PC-3 (cell line): ENCODE results near the gene CYP4F11. TPM values are rescaled to one million over a fixed set of nuclear protein-coding genes. Genes with fewer than 3 reads are reported as not detected.

Experiments used
- ATAC-seq: fragments of 200-7000 bp; cut with Tn5 transposase; 2 replicates; pipeline ENCODE4 v1.9.1; 2020; ENCODE audit warnings: mild to moderate bottlenecking, moderate library complexity
- BruUV-seq: library from RNA; stranded (reverse); fragments of 400-500 nt; replicated peaks from 2 replicates; lab custom pipeline; 2021; lab: Mats Ljungman, UMichigan
- CTCF ChIA-PET: fragments of 300-600 bp; sonication (Branson Sonifier 250); formaldehyde crosslinking; loops from one replicate; lab custom pipeline; 2022; ENCODE audit warnings: antibody characterized with exemption; lab: Charles Lee
- POLR2A ChIA-PET: fragments of 300-600 bp; sonication (Branson Sonifier 250); formaldehyde crosslinking; loops from one replicate; lab custom pipeline; 2022; ENCODE audit warnings: antibody characterized with exemption; ENCODE audit not compliant: unreplicated experiment; lab: Charles Lee
- DNase-seq: peaks from one replicate; pipeline ENCODE4 v3.0.0-alpha.2; 2015
- H2AFZ ChIP-seq: fragments of 300-600 bp; sonication (generic); 2 replicates; pipeline ENCODE4 v1.6.0; 2016; ENCODE audit warnings: antibody characterized with exemption, low read length
- H3F3A ChIP-seq: fragments of 300-600 bp; sonication (generic); one replicate; pipeline ENCODE4 v1.6.0; 2017; ENCODE audit warnings: antibody characterized with exemption, low read length, control low read depth, mild to moderate bottlenecking; ENCODE audit not compliant: unreplicated experiment
- H3K27ac ChIP-seq: fragments of 300-600 bp; sonication (generic); 2 replicates; pipeline ENCODE4 v1.5.1; 2016; ENCODE audit warnings: mild to moderate bottlenecking, low read length
- H3K27me3 ChIP-seq: fragments of 300-600 bp; sonication (generic); 2 replicates; pipeline ENCODE4 v1.6.1; 2016; ENCODE audit warnings: low read length, mixed read lengths
- H3K36me3 ChIP-seq: fragments of 300-600 bp; sonication (generic); 2 replicates; pipeline ENCODE4 v1.6.1; 2016; ENCODE audit warnings: low read depth, mixed run types, low read length, mixed read lengths
- H3K4me1 ChIP-seq: fragments of 300-600 bp; sonication (generic); 2 replicates; pipeline ENCODE4 v1.5.1; 2016; ENCODE audit warnings: low read length; ENCODE audit not compliant: insufficient read depth
- H3K4me2 ChIP-seq: fragments of 300-600 bp; sonication (generic); 2 replicates; pipeline ENCODE4 v1.6.0; 2016; ENCODE audit warnings: low read length
- H3K4me3 ChIP-seq: fragments of 300-600 bp; sonication (generic); 2 replicates; pipeline ENCODE4 v1.5.1; 2016; ENCODE audit warnings: mild to moderate bottlenecking, low read length, mixed read lengths
- H3K79me2 ChIP-seq: fragments of 300-600 bp; sonication (generic); 2 replicates; pipeline ENCODE4 v1.6.1; 2017; ENCODE audit warnings: low read length, mixed read lengths
- H3K9ac ChIP-seq: fragments of 300-600 bp; sonication (generic); 2 replicates; pipeline ENCODE4 v1.6.0; 2016; ENCODE audit warnings: mild to moderate bottlenecking, low read length
- H3K9me2 ChIP-seq: fragments of 300-600 bp; sonication (generic); replicated peaks from 2 replicates; pipeline ENCODE4 v1.6.1; 2016; ENCODE audit warnings: mixed run types, low read length, mixed read lengths
- H3K9me3 ChIP-seq: fragments of 300-600 bp; sonication (generic); 2 replicates; pipeline ENCODE4 v1.6.1; 2016; ENCODE audit warnings: low read length, mixed read lengths
- H4K20me1 ChIP-seq: fragments of 300-600 bp; sonication (generic); 2 replicates; pipeline ENCODE4 v1.6.1; 2016; ENCODE audit warnings: low read length, mixed read lengths
- CTCF ChIP-seq: fragments of 300-600 bp; sonication (generic); conservative IDR thresholded peaks from 2 replicates; pipeline ENCODE4 v1.5.1; 2017; ENCODE audit warnings: antibody characterized with exemption, low read depth, mild to moderate bottlenecking, low read length
- EZH2 ChIP-seq: fragments of 300-600 bp; sonication (generic); IDR thresholded peaks from one replicate; pipeline ENCODE4 v1.6.1; 2017; ENCODE audit warnings: antibody characterized with exemption, mild to moderate bottlenecking, low read length; ENCODE audit not compliant: unreplicated experiment
- EZH2phosphoT487 ChIP-seq: fragments of 300-600 bp; sonication (generic); IDR thresholded peaks from 2 replicates; pipeline ENCODE4 v1.6.1; 2018; ENCODE audit warnings: mild to moderate bottlenecking, antibody characterized with exemption, low read length, borderline replicate concordance
- intact Hi-C: fragments of 100-400 bp; cut with micrococcal nuclease; formaldehyde crosslinking; loops from 2 replicates; pipeline ENCODE4 v1.9.0; 2023
- total RNA-seq: library from RNA; depleted of rRNA; stranded (reverse); fragments of >200 nt; gene quantifications from 2 replicates; pipeline ENCODE4 v1.2.3, GENCODE V29; 2014

Gene CYP4F11
- total RNA-seq, 1 experiment from 2014 or later, result 0.11 TPM

- POLR2A ChIA-PET, result no interaction called here
- TF ChIP-seq CTCF (no peak), EZH2phosphoT487 (no peak), EZH2 (no peak)
- H3K27ac ChIP-seq, result no peak overlapping the region
- H3K9ac ChIP-seq, result no peak overlapping the region
- BruUV-seq, result no TSS peak
- no peak for DNase-seq
- H3K4me3 ChIP-seq, result no peak overlapping the region
- H3K4me2 ChIP-seq, result no peak overlapping the region
- no peaks in the 10 kb centered on the region for H4K20me1 ChIP-seq
- intact Hi-C loops, result no loop called here
- peaks cover 32% of the 10 kb centered on the region for H3K27me3 ChIP-seq
- CTCF ChIA-PET, result no interaction called here
- no peak for ATAC-seq
- H3K9me2 ChIP-seq, result no peaks in the 10 kb centered on the region
- no peaks in the 10 kb centered on the region for H3F3A ChIP-seq
- no peak overlapping the region for H2AFZ ChIP-seq
- no peaks in the 10 kb centered on the region for H3K9me3 ChIP-seq
- H3K36me3 ChIP-seq, result no peaks in the 10 kb centered on the region
- no peaks in the 10 kb centered on the region for H3K79me2 ChIP-seq
- no peaks in the 10 kb centered on the region for H3K4me1 ChIP-seq
Measured at GRCh38 chr19:15922021-15922420, 12.3 kb downstream of the CYP4F11 start.

- H3F3A ChIP-seq, result no peaks in the 10 kb centered on the region
- BruUV-seq, result no TSS peak
- H3K79me2 ChIP-seq, result no peaks in the 10 kb centered on the region
- no peak for ATAC-seq
- intact Hi-C loops, result no loop called here
- no peak overlapping the region for H3K4me3 ChIP-seq
- CTCF ChIA-PET, result no interaction called here
- no peaks in the 10 kb centered on the region for H3K9me3 ChIP-seq
- H3K9ac ChIP-seq, result no peak overlapping the region
- DNase-seq, result no peak
- H3K4me1 ChIP-seq, result no peaks in the 10 kb centered on the region
- H3K27ac ChIP-seq, result no peak overlapping the region
- POLR2A ChIA-PET, result no interaction called here
- H3K9me2 ChIP-seq, result no peaks in the 10 kb centered on the region
- H4K20me1 ChIP-seq, result no peaks in the 10 kb centered on the region
- TF ChIP-seq CTCF (no peak), EZH2phosphoT487 (no peak), EZH2 (no peak)
- H2AFZ ChIP-seq, result no peak overlapping the region
- H3K4me2 ChIP-seq, result no peak overlapping the region
- no peaks in the 10 kb centered on the region for H3K36me3 ChIP-seq
- H3K27me3 ChIP-seq, result peaks cover 29% of the 10 kb centered on the region
Measured at GRCh38 chr19:15919243-15919642, 15.1 kb downstream of the CYP4F11 start.

GRCh38 chr19:15915109-15915508, 19.2 kb downstream of the CYP4F11 start:
- intact Hi-C loops, result no loop called here
- no peak overlapping the region for H3K9ac ChIP-seq
- no TSS peak for BruUV-seq
- no peak overlapping the region for H3K4me2 ChIP-seq
- ATAC-seq, result no peak
- H3F3A ChIP-seq, result no peaks in the 10 kb centered on the region
- H3K36me3 ChIP-seq, result no peaks in the 10 kb centered on the region
- H3K79me2 ChIP-seq, result no peaks in the 10 kb centered on the region
- H3K27me3 ChIP-seq, result peaks cover 39% of the 10 kb centered on the region
- ChIA-PET POLR2A (no interaction called here), CTCF (no interaction called here)
- no peak for DNase-seq
- no peak overlapping the region for H3K4me3 ChIP-seq
- H3K9me3 ChIP-seq, result no peaks in the 10 kb centered on the region
- H3K4me1 ChIP-seq, result no peaks in the 10 kb centered on the region
- no peak overlapping the region for H3K27ac ChIP-seq
- TF ChIP-seq CTCF (no peak), EZH2phosphoT487 (no peak), EZH2 (no peak)
- no peaks in the 10 kb centered on the region for H4K20me1 ChIP-seq
- no peak overlapping the region for H2AFZ ChIP-seq
- no peaks in the 10 kb centered on the region for H3K9me2 ChIP-seq
